HepG2 (cell line): ENCODE measurements around the gene KRT84. TPM values are rescaled to one million over a fixed set of nuclear protein-coding genes. Genes with fewer than 3 reads are reported as not detected.

Experiments used
- ATAC-seq: fragments of 200-7000 bp; cut with Tn5 transposase; 3 replicates; pipeline ENCODE4 v1.9.1; 2020; ENCODE audit warnings: mild to moderate bottlenecking, moderate library complexity
- BruUV-seq: library from RNA; stranded (reverse); fragments of 400-500 nt; replicated peaks from 2 replicates; lab custom pipeline; 2021; lab: Mats Ljungman, UMichigan
- CTCF ChIA-PET: fragments of 300-600 bp; formaldehyde crosslinking; extraction: SDS; loops from one replicate; lab custom pipeline; 2021; ENCODE audit warnings: low total read pairs, inconsistent platforms, low intra/inter-chr PET ratio; lab: Yijun Ruan, JAX
- POLR2A ChIA-PET: fragments of 350-600 bp; sonication (Branson Sonifier 250); formaldehyde crosslinking; loops from one replicate; lab custom pipeline; 2020; ENCODE audit warnings: antibody characterized with exemption, inconsistent platforms; lab: Yijun Ruan, JAX
- DNase-seq: peaks from one replicate; pipeline ENCODE4 v3.0.0-alpha.2; 2015; ENCODE audit warnings: low spot score
- FAIRE-seq: peaks from 3 replicates; lab custom pipeline; 2011; peaks lifted over from hg19 to GRCh38; lab: Jason Lieb, UNC
- H2AFZ ChIP-seq: one replicate; pipeline ENCODE4 v1.6.1; 2011; ENCODE audit warnings: low read length, inconsistent platforms
- H3K27ac ChIP-seq: fragments of 300-600 bp; 3 replicates; pipeline ENCODE4 v1.8.0; 2011; ENCODE audit warnings: mixed run types, mild to moderate bottlenecking, mixed read lengths, low read length, inconsistent platforms; ENCODE audit not compliant: insufficient read depth; ENCODE audit errors: extremely low read length
- H3K27me3 ChIP-seq, 2 experiments: fragments of 200-600 bp in 1 of 2; 2 replicates in 1 of 2; 3 replicates in 1 of 2; pipeline versions ENCODE4 v1.6.0 to v1.8.0; 2011; ENCODE audit warnings: low read length in 2 of 2, mild to moderate bottlenecking in 2 of 2, moderate library complexity in 2 of 2, inconsistent platforms in 1 of 2; ENCODE audit not compliant: insufficient read depth in 2 of 2, control insufficient read depth in 1 of 2
- H3K36me3 ChIP-seq, 2 experiments: fragments of 200-600 bp in 1 of 2; replicated peaks in 1 of 2; 2 replicates in 1 of 2; 3 replicates in 1 of 2; pipeline versions ENCODE4 v1.5.1 to v1.8.0; 2011; ENCODE audit warnings: low read length in 2 of 2, inconsistent platforms in 1 of 2; ENCODE audit not compliant: insufficient read depth in 2 of 2, control insufficient read depth in 1 of 2
- H3K4me1 ChIP-seq: 2 replicates; pipeline ENCODE4 v1.5.1; 2012; ENCODE audit warnings: low read length, inconsistent platforms; ENCODE audit not compliant: insufficient read depth
- H3K4me2 ChIP-seq: 2 replicates; pipeline ENCODE4 v1.6.0; 2011; ENCODE audit warnings: low read depth, low read length, inconsistent platforms
- H3K4me3 ChIP-seq, 3 experiments: fragments of 200-600 bp in 1 of 3; sonication (generic), shearing (Covaris generic) in 1 of 3; replicated peaks in 1 of 3; 2 replicates each; pipeline ENCODE4 v1.5.1; 2011 to 2016; ENCODE audit warnings: low read length in 3 of 3, inconsistent platforms in 2 of 3, low read depth in 2 of 3, mild to moderate bottlenecking in 2 of 3, control low read depth in 1 of 3, mixed read lengths in 1 of 3; ENCODE audit not compliant: insufficient read depth in 1 of 3
- H3K79me2 ChIP-seq: one replicate; pipeline ENCODE4 v1.6.1; 2011; ENCODE audit warnings: low read length, inconsistent platforms; ENCODE audit not compliant: insufficient read depth
- H3K9ac ChIP-seq: 2 replicates; pipeline ENCODE4 v1.6.0; 2011; ENCODE audit warnings: mild to moderate bottlenecking, low read depth, low read length, inconsistent platforms; ENCODE audit not compliant: insufficient read depth
- H3K9me3 ChIP-seq: 2 replicates; pipeline ENCODE4 v1.5.1; 2012; ENCODE audit warnings: mild to moderate bottlenecking, low read length
- H4K20me1 ChIP-seq: 2 replicates; pipeline ENCODE4 v1.6.0; 2011; ENCODE audit warnings: inconsistent platforms, mild to moderate bottlenecking, low read length, moderate library complexity; ENCODE audit not compliant: insufficient read depth
- CTCF ChIP-seq: sonication (generic); formaldehyde crosslinking; IDR thresholded peaks from 2 replicates; pipeline ENCODE4 v1.5.0; 2020; ENCODE audit warnings: mild to moderate bottlenecking, missing genetic modification reagents, moderate library complexity
- EHMT2 ChIP-seq: fragments of 200-600 bp; sonication (generic); IDR thresholded peaks from 2 replicates; pipeline ENCODE4 v1.7.0; 2017; ENCODE audit warnings: antibody characterized with exemption, low read depth, low read length, borderline replicate concordance
- RCOR2 ChIP-seq: IDR thresholded peaks from 2 replicates; pipeline ENCODE4 v1.6.1; 2016; ENCODE audit warnings: missing biosample characterization, missing genetic modification reagents
- STAT5B ChIP-seq: sonication (generic); formaldehyde crosslinking; IDR thresholded peaks from 2 replicates; pipeline ENCODE4 v1.4.0; 2020; ENCODE audit warnings: missing genetic modification reagents
- ZNF777 ChIP-seq: sonication (generic); formaldehyde crosslinking; IDR thresholded peaks from 2 replicates; pipeline ENCODE4 v1.4.0; 2020; ENCODE audit warnings: missing genetic modification reagents
- ZNF839 ChIP-seq: sonication (generic); formaldehyde crosslinking; IDR thresholded peaks from 2 replicates; pipeline ENCODE4 v1.4.0; 2020; ENCODE audit warnings: missing genetic modification reagents, mild to moderate bottlenecking, borderline replicate concordance
- WGBS: methylation state at CpG from one replicate; pipeline ENCODE4 v1.1.6; 2017; ENCODE audit warnings: low lambda C conversion rate; 5-methylcytosine and 5-hydroxymethylcytosine counted together
- in situ Hi-C: cut with HindIII; loops from 2 replicates; pipeline ENCODE4 v1.10.0; 2017; ENCODE audit warnings: low pct_unique_long_range_greater_than_20kb; ENCODE audit not compliant: extremely low pct_ligation_motif_present
- intact Hi-C: fragments of 100-400 bp; cut with micrococcal nuclease; formaldehyde crosslinking; loops from one replicate; pipeline ENCODE4 v1.10.0; 2022; ENCODE audit not compliant: unreplicated experiment
- polyA plus RNA-seq, 8 experiments: library from polyadenylated mRNA; depleted of rRNA in 3 of 8; stranded (reverse) in 7 of 8; unstranded in 1 of 8; fragments of >200 nt; fragmentation: Illumina TruSeq in 4 of 8; extraction: Trizol in 4 of 8; gene quantifications; 2 replicates each; pipeline versions ENCODE4 v1.2.1 to v1.2.3, GENCODE V29; 2011 to 2016; ENCODE audit warnings: low read depth in 4 of 8, missing spikeins in 1 of 8, mixed read lengths in 1 of 8; ENCODE audit not compliant: insufficient read depth in 1 of 8
- total RNA-seq, 5 experiments: library from RNA; depleted of rRNA; stranded (reverse); fragments of >200 nt; fragmentation: Illumina TruSeq; extraction: Trizol; gene quantifications; 2 replicates each; pipeline ENCODE4 v1.2.3, GENCODE V29; 2016; ENCODE audit warnings: low read depth in 1 of 5
- TF ChIP-seq, protein P1 (sequence below): sonication (generic); formaldehyde crosslinking; IDR thresholded peaks from 2 replicates; pipeline ENCODE4 v1.5.1; 2020; ENCODE audit warnings: mild to moderate bottlenecking, missing genetic modification reagents, moderate library complexity

KRT84 gene
- total and polyA plus RNA-seq, 2 of the 13 experiments (the other 11 are each of a cell fraction or from before 2014, with no cell fraction given): not detected

DNA sequence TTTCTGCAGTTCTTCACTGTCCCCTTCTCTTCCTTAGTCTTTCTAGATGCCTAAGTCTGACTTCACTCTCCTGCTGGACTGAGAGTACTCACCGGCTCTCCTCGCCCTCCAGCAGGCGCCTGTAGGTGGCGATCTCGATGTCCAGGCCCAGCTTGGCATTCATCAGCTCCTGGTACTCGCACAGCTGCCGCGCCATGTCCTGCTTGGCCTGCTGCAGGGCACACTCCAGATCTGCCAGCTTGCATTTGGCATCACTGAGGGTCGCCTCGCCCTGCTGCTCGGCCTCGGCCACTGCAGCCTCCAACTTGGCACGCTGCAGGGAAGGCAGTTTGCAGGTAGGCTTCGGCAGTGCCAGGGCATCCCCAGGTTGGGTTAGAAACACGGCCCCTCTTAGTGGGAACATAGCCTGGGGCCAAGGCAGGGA, 5.2 kb downstream of the KRT84 start (continued):
- no peak for TF ChIP-seq EHMT2
- no peak for TF ChIP-seq ZNF839 (CRISPR knock-in tag)
- TF ChIP-seq ZNF777: no peak
- peak; percentile 56 for TF ChIP-seq CTCF (CRISPR knock-in tag)
- TF ChIP-seq, protein P1, sequence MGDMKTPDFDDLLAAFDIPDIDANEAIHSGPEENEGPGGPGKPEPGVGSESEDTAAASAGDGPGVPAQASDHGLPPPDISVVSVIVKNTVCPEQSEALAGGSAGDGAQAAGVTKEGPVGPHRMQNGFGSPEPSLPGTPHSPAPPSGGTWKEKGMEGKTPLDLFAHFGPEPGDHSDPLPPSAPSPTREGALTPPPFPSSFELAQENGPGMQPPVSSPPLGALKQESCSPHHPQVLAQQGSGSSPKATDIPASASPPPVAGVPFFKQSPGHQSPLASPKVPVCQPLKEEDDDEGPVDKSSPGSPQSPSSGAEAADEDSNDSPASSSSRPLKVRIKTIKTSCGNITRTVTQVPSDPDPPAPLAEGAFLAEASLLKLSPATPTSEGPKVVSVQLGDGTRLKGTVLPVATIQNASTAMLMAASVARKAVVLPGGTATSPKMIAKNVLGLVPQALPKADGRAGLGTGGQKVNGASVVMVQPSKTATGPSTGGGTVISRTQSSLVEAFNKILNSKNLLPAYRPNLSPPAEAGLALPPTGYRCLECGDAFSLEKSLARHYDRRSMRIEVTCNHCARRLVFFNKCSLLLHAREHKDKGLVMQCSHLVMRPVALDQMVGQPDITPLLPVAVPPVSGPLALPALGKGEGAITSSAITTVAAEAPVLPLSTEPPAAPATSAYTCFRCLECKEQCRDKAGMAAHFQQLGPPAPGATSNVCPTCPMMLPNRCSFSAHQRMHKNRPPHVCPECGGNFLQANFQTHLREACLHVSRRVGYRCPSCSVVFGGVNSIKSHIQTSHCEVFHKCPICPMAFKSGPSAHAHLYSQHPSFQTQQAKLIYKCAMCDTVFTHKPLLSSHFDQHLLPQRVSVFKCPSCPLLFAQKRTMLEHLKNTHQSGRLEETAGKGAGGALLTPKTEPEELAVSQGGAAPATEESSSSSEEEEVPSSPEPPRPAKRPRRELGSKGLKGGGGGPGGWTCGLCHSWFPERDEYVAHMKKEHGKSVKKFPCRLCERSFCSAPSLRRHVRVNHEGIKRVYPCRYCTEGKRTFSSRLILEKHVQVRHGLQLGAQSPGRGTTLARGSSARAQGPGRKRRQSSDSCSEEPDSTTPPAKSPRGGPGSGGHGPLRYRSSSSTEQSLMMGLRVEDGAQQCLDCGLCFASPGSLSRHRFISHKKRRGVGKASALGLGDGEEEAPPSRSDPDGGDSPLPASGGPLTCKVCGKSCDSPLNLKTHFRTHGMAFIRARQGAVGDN (CRISPR knock-in tag): 0 out of 2 replicates have a peak, but pooled peaks have one; percentile 19
- no peak for TF ChIP-seq STAT5B (CRISPR knock-in tag)
- TF ChIP-seq, all 625 proteins: peak for 2

DNA sequence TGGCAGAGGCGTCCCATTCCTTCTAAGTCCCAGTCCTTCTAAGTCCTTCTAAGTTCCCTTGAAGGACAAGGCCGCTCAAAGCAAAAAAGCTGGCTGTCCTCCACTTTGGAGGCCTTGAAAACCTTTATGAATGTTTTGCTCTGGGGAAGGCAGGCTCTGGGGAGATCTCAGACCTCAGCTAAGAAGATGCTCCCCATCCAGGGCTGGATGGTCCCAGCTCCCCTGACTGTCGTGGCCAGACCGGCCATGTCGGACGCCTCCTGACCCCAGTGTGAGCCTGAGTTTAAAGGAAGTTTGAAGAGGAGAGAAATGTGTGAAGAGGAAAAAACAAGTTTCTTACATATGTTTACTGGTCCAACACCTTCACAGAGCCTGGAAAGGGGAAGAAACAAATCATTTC, 5.9 kb downstream of the KRT84 start:
- no peaks in the 10 kb centered on the region for H3K36me3 ChIP-seq
- no peak overlapping the region for H3K4me3 ChIP-seq
- H3K9me3 ChIP-seq: no peaks in the 10 kb centered on the region
- ATAC-seq: no peak
- H3K27ac ChIP-seq: no peak overlapping the region
- WGBS: 37% methylated on average over 6 of the region's 6 CpGs
- peaks cover 6 to 15% of the 10 kb centered on the region in 2 experiments; a peak in 3 of 5 replicates for H3K27me3 ChIP-seq
- TF ChIP-seq RCOR2 (CRISPR knock-in tag): no peak
- H3K4me1 ChIP-seq: no peaks in the 10 kb centered on the region
- no peaks in the 10 kb centered on the region for H3K79me2 ChIP-seq
- H4K20me1 ChIP-seq: no peaks in the 10 kb centered on the region
- intact Hi-C loops: no loop called here
- in situ Hi-C loops: loop anchor here (25.0 kb wide), 1 partner anchor 608 kb away; no protein-coding TSS in a partner anchor
- no TSS peak for BruUV-seq
- ChIA-PET CTCF (no interaction called here), POLR2A (no interaction called here)
- no peak overlapping the region for H3K4me2 ChIP-seq
- H2AFZ ChIP-seq: no peak overlapping the region
- no peak overlapping the region for H3K9ac ChIP-seq
- no peak for FAIRE-seq
- no peak for DNase-seq
